Right ventricle myocardium inferior (tissue), 1 donor: Measurements from ENCODE around the gene C8A. TPM values are rescaled to one million over a fixed set of nuclear protein-coding genes. Genes with fewer than 3 reads are reported as not detected.

Experiments used
- ATAC-seq: fragments of 200-7000 bp; cut with Tn5 transposase; one replicate; pipeline ENCODE4 v1.9.1; 2020; ENCODE audit warnings: mild to moderate bottlenecking, moderate library complexity
- DNase-seq: peaks from one replicate; pipeline ENCODE4 v3.0.0; 2021; ENCODE audit errors: missing footprints
- intact Hi-C: fragments of 100-400 bp; cut with DNase I; formaldehyde crosslinking; loops from one replicate; pipeline ENCODE4 v1.11.0; 2022
- total RNA-seq: library from RNA; stranded (reverse); fragmentation: NEBNext Ultra II Directional; extraction: Animal tissue kit (Norgen Biotek cat#: 25700); gene quantifications from one replicate; pipeline ENCODE4 v1.2.1, GENCODE V29; 2021
- donor health status: DM: no; HTN: yes; CAD: no; lungs with severe emphysema.

The C8A gene
- total RNA-seq, 1 donor from 2014 or later = not detected

GRCh38 chr1:56868761-56869160 lies 14.2 kb downstream of the C8A start:
- ATAC-seq = no peak
- intact Hi-C loops = no loop called here

GRCh38 chr1:56872597-56872996 lies 18.0 kb downstream of the C8A start:
- ATAC-seq (no peak), DNase-seq (no peak)
- intact Hi-C loops = no loop called here

More at GRCh38 chr1:56868761-56869160, 14.2 kb downstream of the C8A start:
- DNase-seq = no peak

- no peak for ATAC-seq
- intact Hi-C loops = no loop called here
- DNase-seq = no peak
Observed at GRCh38 chr1:56873213-56873612, 18.6 kb downstream of the C8A start.

GRCh38 chr1:56874689-56875088 lies 20.1 kb downstream of the C8A start:
- no peak for ATAC-seq
- intact Hi-C loops = no loop called here
- no peak for DNase-seq

DNA sequence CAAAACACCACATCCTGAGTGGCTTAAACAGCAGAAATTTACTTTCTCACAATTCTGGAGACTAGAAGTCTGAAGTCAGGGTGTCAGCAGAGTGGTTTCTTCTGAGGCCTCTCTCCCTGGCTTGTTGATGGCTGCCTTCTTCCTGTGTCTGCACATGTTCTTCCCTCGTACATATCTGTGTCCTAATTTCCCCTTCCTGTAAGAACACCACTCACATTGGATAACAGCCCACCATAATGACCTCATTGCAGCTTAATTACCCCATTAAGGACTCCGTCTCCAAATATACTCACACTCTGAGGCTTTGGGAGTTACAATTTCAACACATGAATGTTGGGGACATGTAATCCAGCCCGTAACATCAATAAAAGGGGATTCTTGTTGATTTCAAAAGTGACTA lies 23.4 kb downstream of the C8A start:
- ATAC-seq (peak; percentile 50), DNase-seq (no peak)
- intact Hi-C loops = no loop called here

DNA sequence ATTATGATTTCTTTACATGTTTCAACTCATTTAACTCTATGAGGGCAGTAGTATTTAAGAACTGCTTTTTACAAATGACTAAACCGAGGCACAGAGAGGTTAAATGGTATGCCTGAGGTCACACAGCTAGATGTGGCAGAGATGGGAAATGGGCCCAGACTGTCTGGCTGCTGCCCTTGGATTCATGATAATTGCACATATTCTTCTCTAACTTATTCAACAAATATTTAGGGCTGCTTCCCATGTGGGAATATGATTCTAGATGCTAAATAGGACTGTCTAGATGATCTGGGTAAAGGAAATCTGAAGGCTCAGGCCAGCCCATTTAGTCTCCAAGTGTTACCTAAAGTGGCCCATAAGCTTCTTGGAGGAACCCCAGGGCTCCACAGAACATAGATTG lies 26.2 kb downstream of the C8A start:
- no peak for DNase-seq
- ATAC-seq = no peak
- intact Hi-C loops = no loop called here

GRCh38 chr1:56881417-56881816 lies 26.8 kb downstream of the C8A start:
- intact Hi-C loops = no loop called here
- no peak for DNase-seq

GRCh38 chr1:56890229-56890628 lies 35.6 kb downstream of the C8A start:
- DNase-seq (no peak), ATAC-seq (no peak)
- intact Hi-C loops = no loop called here

More at GRCh38 chr1:56881417-56881816, 26.8 kb downstream of the C8A start:
- no peak for ATAC-seq

GRCh38 chr1:56894014-56894413 lies 39.4 kb downstream of the C8A start:
- ATAC-seq (no peak), DNase-seq (no peak)
- intact Hi-C loops = no loop called here

DNA sequence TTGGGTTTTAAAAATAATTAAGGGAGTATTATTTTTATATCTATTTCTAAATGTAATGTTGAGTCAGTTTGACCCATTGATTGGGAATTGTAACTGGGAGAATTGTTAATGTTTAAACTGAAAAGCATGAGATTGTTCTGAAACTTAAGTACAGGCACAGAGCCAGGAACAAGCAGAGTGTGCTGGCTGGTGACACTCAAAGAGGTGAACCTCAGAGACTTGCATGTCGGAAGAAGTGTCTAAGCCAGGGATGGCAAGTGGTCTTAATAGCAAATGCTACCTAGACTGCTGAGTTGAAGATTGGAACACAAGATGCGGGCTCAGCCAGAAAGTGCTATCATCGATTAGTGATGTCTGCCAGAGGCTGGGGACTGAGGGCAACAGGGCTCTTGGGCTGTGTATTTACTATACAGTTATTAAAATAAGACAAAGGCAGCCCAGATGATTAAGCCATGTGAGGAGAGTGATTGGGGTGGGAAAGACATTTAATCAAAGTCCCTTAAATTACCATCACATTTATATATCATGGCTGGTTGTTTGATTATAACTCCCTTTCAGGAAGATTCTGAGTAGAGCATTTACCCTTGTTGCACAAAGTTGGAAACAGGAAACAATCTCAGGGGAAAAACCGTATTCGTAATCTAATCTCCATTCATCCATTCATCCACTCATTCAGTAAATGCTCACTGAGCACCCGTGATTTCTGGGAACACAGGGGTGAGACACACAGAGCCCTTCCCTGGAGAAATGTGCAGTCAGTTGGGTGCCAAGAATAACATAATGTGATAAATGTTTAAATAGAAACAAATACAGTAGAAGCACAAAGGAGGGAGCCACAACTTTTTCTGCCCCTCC lies 42.8 kb downstream of the C8A start:
- ATAC-seq (peak; percentile 65), DNase-seq (no peak)
- intact Hi-C loops = no loop called here

- intact Hi-C loops = no loop called here
- ATAC-seq = no peak
- DNase-seq = no peak
Observed at GRCh38 chr1:56898005-56898373, 43.4 kb downstream of the C8A start.

GRCh38 chr1:56898879-56899278 lies 44.3 kb downstream of the C8A start:
- intact Hi-C loops = no loop called here
- no peak for DNase-seq
- no peak for ATAC-seq

DNA sequence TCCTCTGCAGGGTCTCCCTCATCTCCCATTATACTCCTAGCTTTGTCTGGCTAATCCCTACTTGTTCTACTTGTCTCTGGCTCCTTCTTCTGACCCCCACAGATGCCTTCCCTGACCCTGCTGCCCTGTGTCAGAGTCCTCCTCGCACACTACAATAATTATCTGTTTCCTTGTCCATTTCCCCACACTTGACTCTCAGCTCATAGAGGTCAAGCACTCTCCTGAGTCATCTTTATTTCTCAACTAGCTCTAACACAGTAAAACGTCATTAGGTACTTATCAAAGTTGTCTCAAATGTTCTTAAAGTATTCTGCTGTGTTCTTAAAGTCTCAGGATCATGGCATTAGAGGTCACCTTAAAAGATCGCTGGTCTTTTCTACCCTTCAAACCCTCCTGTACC lies 47.1 kb downstream of the C8A start:
- intact Hi-C loops = no loop called here
- ATAC-seq = no peak
- no peak for DNase-seq

DNA sequence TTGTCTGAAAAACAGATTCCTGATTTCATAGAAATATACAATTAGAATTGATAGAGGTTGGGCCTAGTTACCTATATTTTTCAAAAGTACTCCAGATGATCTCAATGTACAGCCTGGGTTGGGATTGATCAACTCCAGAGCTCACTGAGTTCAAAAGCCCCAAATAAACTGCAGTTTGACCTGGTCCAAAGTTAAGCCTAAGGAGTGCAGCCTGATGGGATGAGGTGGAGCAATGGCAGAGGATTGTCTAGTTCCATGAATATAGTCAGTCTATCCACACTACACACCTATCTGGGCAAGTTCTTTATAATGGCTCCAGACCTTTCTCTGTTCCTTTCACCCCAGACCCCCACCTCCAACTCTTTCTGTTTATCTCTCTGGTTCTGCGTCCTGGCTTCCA lies 49.2 kb downstream of the C8A start:
- intact Hi-C loops = no loop called here
- DNase-seq (no peak), ATAC-seq (no peak)

GRCh38 chr1:56904663-56905397 lies 50.2 kb downstream of the C8A start:
- ATAC-seq = no peak
- DNase-seq = no peak
- intact Hi-C loops = no loop called here

DNA sequence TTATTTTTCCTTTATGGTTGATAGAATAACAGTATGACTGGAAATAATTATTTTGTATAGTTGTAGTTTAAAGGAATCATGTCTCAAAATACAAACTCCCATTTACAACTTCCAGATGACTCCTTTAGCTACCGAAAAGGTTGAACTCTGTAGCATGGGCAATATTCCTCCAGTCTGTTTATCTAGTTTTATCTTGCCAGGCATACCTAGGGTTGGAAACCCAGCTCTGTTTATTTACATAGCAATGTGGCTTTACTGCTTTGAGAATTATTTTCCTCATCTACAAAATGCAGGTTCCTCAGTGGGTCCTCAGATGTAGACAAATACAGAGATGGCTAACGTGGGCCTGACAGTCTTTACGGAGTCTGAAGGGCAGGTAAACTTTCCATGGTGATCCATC lies 51.1 kb downstream of the C8A start:
- intact Hi-C loops = no loop called here
- no peak for DNase-seq
- no peak for ATAC-seq

DNA sequence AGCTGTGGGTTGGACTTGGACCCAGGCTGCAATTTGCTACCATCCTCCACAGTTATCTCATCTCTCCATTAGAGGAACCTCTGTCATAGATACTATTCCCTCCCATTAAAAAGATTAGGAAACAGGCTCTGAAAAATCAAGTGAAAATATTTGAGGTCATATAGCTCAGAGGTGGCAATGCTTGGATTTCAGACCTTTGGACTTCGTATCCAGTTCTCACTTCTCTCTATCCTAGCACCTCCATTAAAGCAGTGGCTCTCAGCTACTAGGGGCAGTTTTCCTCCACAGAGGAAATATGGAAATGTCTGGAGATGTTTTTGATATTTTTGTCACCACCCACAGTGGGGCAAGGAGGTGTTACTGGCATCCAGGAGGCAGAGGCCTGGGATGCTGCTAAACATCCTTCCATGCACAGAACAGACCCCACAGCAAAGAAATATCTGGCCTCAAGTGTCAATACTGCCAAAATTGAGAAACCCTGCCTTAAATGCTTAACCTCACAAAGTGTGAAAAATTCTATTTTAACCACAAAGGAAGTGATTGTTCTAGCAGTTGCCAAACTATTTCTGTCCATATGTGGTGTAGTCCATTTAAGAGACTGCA lies 54.1 kb downstream of the C8A start:
- ATAC-seq (no peak), DNase-seq (no peak)
- intact Hi-C loops = no loop called here

DNA sequence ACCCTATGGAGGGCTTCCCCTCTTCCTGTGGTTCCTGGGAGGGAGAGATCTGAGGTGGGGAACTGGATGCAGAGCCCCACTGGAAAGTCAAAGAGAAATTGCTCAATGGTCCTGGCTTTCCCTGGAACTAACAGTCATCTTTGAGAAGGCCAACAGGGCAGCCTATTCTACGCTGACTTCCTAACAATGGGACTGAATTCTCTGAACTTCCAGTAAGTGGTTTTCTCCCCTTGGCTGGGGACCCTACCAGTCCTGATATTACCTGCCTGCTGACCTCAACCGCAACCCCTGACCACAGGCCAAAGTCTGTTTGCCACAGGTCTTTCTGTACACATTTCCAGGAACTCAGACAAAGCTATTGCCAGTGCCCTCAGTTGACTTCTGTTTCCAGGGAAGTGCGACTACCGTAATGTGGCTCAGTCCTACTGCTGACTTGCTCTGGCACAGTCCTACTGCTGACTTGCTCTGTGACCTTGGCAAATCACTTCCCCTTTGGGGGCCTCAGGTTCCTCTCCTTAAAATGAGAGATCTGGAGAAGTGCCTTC lies 55.9 kb downstream of the C8A start:
- ATAC-seq = peak; percentile 78
- DNase-seq = no peak
- intact Hi-C loops = no loop called here

GRCh38 chr1:56911098-56911938 lies 56.7 kb downstream of the C8A start:
- no peak for DNase-seq
- ATAC-seq = no peak

More at GRCh38 chr1:56911098-56911938, 56.7 kb downstream of the C8A start:
- intact Hi-C loops = no loop called here
